HUES48 (cell line): ENCODE results near the gene MTPN.

Source experiments
- H3K27ac ChIP-seq: one replicate; pipeline ENCODE4 v1.7.0; 2013; ENCODE audit warnings: low read depth, low read length, inconsistent platforms
- H3K27me3 ChIP-seq: 2 replicates; pipeline ENCODE4 v1.6.1; 2013; ENCODE audit warnings: mild to moderate bottlenecking, low read length; ENCODE audit not compliant: control insufficient read depth, insufficient read depth
- H3K36me3 ChIP-seq: 2 replicates; pipeline ENCODE4 v1.6.1; 2013; ENCODE audit warnings: low read length; ENCODE audit not compliant: control insufficient read depth, insufficient read depth
- H3K4me1 ChIP-seq: 2 replicates; pipeline ENCODE4 v1.6.1; 2013; ENCODE audit warnings: mild to moderate bottlenecking, low read length; ENCODE audit not compliant: control insufficient read depth, insufficient read depth
- H3K4me3 ChIP-seq: 2 replicates; pipeline ENCODE4 v1.5.1; 2013; ENCODE audit warnings: mild to moderate bottlenecking, low read depth, low read length
- H3K9ac ChIP-seq: 2 replicates; pipeline ENCODE4 v1.6.1; 2013; ENCODE audit warnings: mild to moderate bottlenecking, low read depth, low read length, moderate library complexity
- H3K9me3 ChIP-seq: 2 replicates; pipeline ENCODE4 v1.6.1; 2013; ENCODE audit warnings: low read length; ENCODE audit not compliant: control insufficient read depth, insufficient read depth

MTPN gene

GRCh38 chr7:135905355-135905754 is 71.8 kb downstream of the MTPN start:
- Histone ChIP-seq H3K27ac (no peak overlapping the region), H3K4me3 (no peak overlapping the region), H3K9me3 (no peaks in the 10 kb centered on the region), H3K9ac (no peak overlapping the region), H3K36me3 (no peaks in the 10 kb centered on the region), H3K4me1 (no peaks in the 10 kb centered on the region), H3K27me3 (no peaks in the 10 kb centered on the region)

DNA sequence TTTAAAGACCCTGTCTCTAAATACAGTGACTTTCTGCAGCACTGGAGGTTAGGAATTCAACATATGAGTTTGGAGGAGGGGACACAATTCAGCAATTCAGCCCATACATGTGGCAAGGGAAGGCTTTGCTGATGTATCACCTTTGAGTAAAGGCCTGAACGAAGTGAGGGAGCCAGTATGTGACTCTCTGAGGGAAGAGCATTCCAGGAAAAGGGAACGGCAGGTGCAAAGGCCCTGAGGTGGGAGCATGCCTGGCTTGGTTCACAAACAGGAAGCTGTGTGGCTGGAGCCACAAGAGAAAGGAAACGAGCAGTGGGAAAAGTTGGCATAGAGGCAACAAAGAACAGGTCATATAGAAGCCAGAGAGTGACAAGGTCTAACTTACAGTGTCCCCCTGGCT is 72.9 kb downstream of the MTPN start:
- H3K9ac ChIP-seq: no peak overlapping the region
- H3K27me3 ChIP-seq: no peaks in the 10 kb centered on the region
- no peaks in the 10 kb centered on the region for H3K36me3 ChIP-seq
- no peak overlapping the region for H3K4me3 ChIP-seq
- no peak overlapping the region for H3K27ac ChIP-seq
- H3K9me3 ChIP-seq: no peaks in the 10 kb centered on the region
- no peaks in the 10 kb centered on the region for H3K4me1 ChIP-seq

DNA sequence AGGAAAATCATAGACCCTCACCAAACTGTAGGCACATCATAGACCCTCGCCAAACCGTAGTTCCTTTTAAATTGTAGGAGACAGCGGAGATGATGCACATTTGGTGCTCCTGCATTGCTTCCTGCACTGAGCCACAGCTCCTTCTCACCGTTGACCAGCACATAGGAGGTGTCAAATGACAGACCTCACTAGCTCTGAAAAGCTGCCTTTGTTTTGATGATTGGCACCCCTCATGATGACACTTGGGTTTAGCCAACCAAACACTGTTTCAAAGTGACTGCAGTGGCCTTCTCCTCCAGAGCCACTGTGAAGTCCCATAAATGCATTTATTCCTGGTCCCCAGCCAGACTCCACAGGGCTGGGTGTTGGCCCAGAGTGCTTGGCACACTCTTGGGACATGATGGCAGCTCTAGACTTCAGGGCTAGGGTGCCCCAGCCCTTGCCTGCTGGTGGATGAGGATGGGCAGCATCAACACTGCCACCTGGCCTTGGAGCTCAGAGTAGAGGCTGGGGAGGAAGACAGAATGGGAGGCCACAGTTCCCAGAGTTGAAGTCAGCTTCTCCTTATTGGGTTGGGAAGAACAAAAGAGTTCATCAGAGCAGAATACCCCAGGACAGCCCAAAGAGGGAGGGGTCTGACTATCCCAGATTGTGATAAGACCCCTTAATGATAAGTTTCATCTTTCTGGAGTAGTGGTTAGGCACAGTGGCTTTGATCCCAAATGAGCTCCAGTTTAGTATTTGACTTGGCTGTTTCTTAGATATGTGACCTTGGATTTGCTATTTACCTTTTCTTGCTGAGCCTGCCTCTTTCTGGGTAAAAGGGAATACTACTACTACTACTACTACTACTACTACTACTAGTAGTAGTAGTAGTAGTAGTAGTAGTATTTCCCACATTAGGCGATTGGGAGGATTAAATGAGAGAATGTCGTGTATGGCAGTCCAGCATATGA is 75.3 kb downstream of the MTPN start:
- Histone ChIP-seq H3K4me3 (no peak overlapping the region), H3K36me3 (no peaks in the 10 kb centered on the region), H3K4me1 (no peaks in the 10 kb centered on the region), H3K9ac (no peak overlapping the region), H3K9me3 (no peaks in the 10 kb centered on the region), H3K27ac (no peak overlapping the region), H3K27me3 (no peaks in the 10 kb centered on the region)

DNA sequence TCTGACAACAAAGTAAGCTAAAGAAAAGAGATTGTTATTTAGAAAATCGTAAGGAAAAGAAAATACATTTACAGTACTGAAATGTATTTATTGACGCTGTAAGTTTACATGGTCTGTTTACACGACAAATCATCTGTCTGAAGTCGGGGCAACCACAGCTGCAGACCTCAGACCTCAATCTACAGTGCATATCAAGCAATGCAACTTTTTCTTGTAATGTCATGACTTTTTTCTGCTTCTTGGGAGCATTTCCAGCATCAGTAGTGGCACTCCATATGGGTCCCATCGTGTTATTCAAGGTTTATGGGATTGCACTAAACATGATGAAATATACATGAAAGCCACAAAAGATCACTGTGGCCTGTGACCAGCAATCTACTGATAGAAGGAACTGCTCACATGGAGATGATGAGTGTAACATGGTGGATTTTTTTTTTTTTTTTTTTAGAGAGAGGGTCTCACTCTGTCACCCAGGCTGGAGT is 77.1 kb downstream of the MTPN start:
- no peak overlapping the region for H3K27ac ChIP-seq
- no peaks in the 10 kb centered on the region for H3K36me3 ChIP-seq
- no peaks in the 10 kb centered on the region for H3K27me3 ChIP-seq
- H3K9me3 ChIP-seq: no peaks in the 10 kb centered on the region
- no peak overlapping the region for H3K4me3 ChIP-seq
- H3K9ac ChIP-seq: no peak overlapping the region
- no peaks in the 10 kb centered on the region for H3K4me1 ChIP-seq

GRCh38 chr7:135899458-135900064 is 77.6 kb downstream of the MTPN start:
- Histone ChIP-seq H3K9ac (no peak overlapping the region), H3K27me3 (no peaks in the 10 kb centered on the region), H3K27ac (no peak overlapping the region), H3K9me3 (no peaks in the 10 kb centered on the region), H3K4me1 (no peaks in the 10 kb centered on the region), H3K36me3 (no peaks in the 10 kb centered on the region), H3K4me3 (no peak overlapping the region)

DNA sequence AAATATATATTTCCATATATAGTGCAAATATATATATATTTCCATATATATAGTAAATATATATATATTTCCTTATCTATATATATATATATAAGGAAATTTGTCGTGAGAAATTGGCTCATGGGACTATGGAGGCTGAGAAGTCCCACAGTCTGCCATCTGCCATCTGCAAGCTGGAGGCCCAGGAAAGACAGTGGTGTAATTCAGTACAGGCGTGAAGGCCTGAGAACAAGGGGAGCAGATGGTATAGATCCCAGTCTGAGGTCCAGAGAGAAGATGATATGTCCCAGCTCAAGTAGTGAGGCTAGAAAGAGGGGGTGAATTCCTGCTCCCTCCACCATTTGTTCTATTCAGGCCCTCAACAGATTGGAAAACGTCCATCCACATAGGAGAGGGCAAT is 78.9 kb downstream of the MTPN start:
- no peaks in the 10 kb centered on the region for H3K4me1 ChIP-seq
- H3K4me3 ChIP-seq: no peak overlapping the region
- H3K27me3 ChIP-seq: no peaks in the 10 kb centered on the region
- no peak overlapping the region for H3K27ac ChIP-seq
- no peaks in the 10 kb centered on the region for H3K36me3 ChIP-seq
- H3K9me3 ChIP-seq: no peaks in the 10 kb centered on the region
- no peak overlapping the region for H3K9ac ChIP-seq

DNA sequence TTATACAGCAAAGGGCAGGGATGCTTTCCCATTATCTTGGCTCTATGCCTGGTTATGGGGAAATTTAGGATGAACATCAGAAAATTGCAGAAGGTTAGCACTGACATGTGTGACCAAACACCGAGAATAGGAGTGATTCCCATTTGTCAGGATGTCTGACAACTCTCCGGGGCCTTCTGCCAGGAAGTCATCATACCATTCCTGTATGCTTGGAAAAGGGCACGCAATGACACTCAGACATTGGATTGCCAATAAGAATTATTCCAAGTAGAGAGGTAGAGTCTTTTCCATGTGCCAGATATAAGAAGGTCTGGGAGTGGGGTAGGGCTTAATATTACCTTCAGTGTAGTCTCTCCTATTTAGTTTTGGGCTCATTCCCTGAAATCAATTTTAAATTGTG is 82.3 kb downstream of the MTPN start:
- no peak overlapping the region for H3K27ac ChIP-seq
- no peaks in the 10 kb centered on the region for H3K36me3 ChIP-seq
- no peaks in the 10 kb centered on the region for H3K27me3 ChIP-seq
- no peak overlapping the region for H3K4me3 ChIP-seq
- H3K9ac ChIP-seq: no peak overlapping the region
- H3K4me1 ChIP-seq: no peaks in the 10 kb centered on the region
- H3K9me3 ChIP-seq: no peaks in the 10 kb centered on the region

DNA sequence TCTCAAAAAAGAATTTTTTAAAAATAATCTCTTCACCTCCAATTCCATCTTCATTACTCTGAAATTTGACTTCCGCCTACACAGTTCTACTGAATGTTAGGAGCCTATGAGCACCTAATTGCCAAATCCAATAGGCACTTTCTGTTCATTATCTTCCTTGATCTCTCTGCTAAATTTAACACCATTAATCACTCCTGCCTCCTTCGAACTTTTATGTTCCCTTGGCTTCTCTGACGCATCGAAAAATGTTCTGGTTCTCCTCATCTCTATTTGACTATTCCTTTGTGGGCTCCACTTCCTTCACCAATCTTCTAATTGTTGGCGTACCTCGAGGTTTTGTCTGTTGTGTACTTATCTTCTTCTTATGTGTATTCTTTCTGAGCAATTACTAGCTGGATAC is 87.3 kb downstream of the MTPN start:
- no peak overlapping the region for H3K4me3 ChIP-seq
- no peaks in the 10 kb centered on the region for H3K4me1 ChIP-seq
- H3K36me3 ChIP-seq: no peaks in the 10 kb centered on the region
- H3K27me3 ChIP-seq: no peaks in the 10 kb centered on the region
- H3K9me3 ChIP-seq: no peaks in the 10 kb centered on the region
- no peak overlapping the region for H3K9ac ChIP-seq
- H3K27ac ChIP-seq: no peak overlapping the region

- no peaks in the 10 kb centered on the region for H3K9me3 ChIP-seq
- no peaks in the 10 kb centered on the region for H3K36me3 ChIP-seq
- H3K4me3 ChIP-seq: no peak overlapping the region
- no peaks in the 10 kb centered on the region for H3K4me1 ChIP-seq
- no peaks in the 10 kb centered on the region for H3K27me3 ChIP-seq
- no peak overlapping the region for H3K27ac ChIP-seq
- H3K9ac ChIP-seq: no peak overlapping the region
Measured at GRCh38 chr7:135888740-135889139, 88.4 kb downstream of the MTPN start.

DNA sequence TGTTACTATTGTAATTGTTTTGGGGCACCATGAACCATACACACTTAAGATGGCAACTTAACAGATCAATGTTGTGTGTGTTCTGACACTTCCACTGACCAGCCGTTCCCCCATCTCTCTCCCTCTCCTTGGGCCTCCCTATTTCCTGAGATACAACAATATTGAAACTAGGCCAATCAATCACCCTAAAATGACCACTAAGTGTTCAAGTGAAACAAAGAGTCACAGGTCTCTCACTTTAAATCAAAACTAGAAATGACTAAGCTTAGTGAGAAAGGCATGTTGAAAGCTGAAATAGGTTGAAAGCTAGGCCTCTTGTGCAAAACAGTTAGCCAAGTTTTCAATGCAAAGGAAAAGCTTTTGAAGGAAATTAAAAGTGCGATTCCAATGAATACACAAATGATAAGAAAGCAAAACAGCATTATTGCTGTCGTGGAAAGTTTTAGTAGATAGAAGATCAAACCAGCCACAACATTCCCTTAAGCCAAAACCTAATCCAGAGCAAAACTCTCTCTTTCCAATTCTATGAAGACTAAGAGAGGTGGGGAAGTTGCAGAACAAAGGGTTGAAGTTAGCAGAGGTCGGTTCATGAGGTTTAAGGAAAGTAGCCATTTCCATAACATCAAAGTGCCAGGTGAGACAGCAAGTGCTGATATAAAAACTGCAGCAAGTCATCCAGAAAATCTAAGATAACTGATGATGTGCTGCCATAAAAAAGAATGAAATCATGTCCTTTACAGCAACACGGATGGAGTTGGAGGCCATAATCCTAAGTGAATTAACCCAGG is 90.6 kb downstream of the MTPN start:
- Histone ChIP-seq H3K27ac (no peak overlapping the region), H3K4me3 (no peak overlapping the region), H3K4me1 (no peaks in the 10 kb centered on the region)

More for the DNA sequence above, 90.6 kb downstream of the MTPN start:
- Histone ChIP-seq H3K36me3 (no peaks in the 10 kb centered on the region), H3K9ac (no peak overlapping the region), H3K27me3 (no peaks in the 10 kb centered on the region), H3K9me3 (no peaks in the 10 kb centered on the region)
